Activated CD4-positive, alpha-beta T cell treated with anti-CD3 and anti-CD28 coated beads, Interleukin-10, Interleukin-2, amounts not matched to agents 100 ng/mL and 50 ng/mL, durations not matched to agents 16 hours and 8 hours (primary cell): ENCODE data around the gene RNPEPL1.

Experiments used
- DNase-seq: peaks from one replicate; pipeline ENCODE4 v3.0.0-alpha.2; 2020

RNPEPL1 gene

DNA sequence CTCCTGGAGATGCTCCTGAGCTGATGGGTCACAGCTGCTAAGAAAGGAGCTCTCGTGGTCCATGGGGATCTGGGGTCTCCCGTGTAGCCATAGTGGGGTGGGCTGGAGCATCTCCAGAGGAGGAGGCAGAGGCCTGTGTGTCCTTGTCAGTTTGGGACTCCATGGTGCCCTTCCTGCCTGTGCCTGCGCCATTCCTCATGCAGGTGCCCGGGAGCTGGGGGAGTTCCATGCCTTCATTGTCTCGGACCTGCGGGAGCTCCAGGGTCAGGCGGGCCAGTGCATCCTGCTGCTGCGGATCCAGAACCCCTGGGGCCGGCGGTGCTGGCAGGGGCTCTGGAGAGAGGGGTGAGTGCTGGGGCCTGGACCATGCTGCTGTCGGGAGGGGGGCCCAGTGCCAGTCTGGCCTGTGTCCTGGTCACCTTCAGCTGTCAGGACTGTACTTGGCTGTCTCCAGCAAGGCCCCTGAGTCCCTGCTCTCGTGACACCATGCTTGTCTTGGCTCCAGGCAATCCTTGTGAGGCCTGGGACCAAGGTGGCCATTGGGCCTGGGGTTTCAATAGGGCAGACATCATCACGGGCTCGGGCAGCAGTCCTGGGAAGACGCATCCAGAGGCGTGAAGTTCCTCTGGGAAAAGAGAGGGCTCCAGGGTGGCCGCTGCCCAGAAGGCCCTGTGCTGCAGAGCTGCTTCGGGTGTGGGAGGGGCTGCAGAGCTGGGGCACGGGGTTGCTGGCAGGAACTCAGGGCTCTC is 25.6 kb downstream of the RNPEPL1 start:
- no peak for DNase-seq

DNA sequence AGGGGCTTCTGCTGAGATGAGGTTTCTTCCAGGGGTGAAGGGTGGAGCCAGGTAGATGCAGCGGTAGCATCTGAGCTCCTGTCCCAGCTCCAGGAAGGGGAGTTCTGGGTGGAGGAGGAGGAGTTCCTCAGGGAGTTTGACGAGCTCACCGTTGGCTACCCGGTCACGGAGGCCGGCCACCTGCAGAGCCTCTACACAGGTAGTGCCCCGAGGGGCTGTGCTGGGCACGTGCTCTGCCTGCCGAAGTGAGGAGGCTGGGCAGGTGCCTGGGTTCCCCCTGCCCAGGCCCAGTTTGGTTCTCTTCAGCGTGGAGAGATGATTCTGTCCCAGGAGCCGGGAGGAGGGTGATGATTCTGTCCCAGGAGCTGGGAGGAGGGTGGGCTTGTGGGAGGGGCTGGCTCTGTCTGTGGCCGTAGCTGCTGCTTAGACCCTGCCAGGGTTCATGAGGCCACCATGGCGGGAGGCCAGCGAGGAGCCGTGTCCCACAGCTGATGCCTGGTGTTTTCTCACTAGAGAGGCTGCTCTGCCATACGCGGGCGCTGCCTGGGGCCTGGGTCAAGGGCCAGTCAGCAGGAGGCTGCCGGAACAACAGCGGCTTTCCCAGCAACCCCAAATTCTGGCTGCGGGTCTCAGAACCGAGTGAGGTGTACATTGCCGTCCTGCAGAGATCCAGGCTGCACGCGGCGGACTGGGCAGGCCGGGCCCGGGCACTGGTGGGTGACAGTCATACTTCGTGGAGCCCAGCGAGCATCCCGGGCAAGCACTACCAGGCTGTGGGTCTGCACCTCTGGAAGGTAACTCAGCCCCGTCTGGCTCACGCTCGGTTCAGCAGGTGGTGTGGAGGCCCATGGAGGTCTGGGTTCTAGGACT is 26.5 kb downstream of the RNPEPL1 start:
- DNase-seq, result no peak

DNA sequence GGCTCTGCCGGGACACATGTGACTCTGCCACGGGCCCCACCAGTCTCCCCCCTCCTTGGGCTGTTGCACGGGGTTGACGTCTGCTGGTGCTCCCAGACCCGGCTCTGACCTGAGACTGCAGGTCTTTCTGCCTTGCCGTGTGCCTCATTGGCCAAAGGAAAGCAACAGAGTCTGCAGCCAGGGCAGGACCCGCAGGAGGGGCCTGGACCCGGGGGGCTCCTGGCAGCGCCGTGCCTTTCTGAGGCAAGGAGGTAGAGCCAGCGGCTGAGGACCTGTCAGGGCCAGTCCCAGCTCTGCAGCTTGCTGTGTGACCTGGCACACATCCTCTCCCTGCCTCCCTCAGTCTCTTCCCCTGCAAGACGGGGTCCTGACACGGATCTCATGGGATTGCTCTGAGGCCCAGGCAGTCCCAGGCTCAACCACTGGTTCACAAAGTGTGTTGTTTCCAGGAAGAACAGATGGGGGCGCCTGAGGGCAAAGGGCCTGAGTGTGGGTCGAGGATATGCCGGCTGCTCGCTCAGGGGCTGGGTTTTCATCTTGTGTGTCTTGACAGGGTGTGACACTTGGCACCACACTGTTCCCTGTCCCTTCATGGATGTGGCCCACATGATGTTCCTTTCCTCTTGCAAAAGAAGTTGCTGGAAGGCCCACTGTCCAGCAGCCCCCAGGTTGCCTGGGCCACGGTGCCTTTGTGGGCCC is 27.2 kb downstream of the RNPEPL1 start:
- peak; percentile 58 for DNase-seq

DNA sequence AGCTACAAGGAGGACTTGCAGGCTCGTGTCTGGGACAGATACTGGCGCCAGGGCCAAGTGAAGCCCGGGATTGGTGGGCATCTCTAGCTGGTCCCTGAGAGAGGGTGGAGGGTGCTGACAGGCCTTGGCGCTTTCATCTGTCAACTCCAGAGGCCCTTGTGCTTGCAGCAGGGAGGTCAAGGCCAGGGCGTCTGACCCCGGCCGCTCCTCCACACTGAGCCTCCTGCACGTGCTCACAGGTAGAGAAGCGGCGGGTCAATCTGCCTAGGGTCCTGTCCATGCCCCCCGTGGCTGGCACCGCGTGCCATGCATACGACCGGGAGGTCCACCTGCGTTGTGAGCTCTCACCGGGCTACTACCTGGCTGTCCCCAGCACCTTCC is 27.8 kb downstream of the RNPEPL1 start:
- no peak for DNase-seq

DNA sequence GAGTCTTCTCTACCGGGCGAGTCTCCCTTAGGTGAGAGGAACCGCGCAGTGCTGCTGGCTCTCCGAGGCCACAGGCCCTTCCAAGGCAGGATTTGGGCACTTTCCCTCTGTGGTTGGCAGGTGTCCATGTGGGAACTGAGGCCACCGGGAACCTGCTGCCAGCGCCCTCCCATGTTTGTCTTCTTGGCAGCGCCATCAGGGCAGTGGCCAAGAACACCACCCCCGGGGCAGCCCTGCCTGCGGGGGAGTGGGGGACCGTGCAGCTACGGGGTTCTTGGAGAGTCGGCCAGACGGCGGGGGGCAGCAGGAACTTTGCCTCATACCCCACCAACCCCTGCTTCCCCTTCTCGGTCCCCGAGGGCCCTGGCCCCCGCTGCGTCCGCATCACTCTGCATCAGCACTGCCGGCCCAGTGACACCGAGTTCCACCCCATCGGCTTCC is 28.2 kb downstream of the RNPEPL1 start:
- no peak for DNase-seq

DNA sequence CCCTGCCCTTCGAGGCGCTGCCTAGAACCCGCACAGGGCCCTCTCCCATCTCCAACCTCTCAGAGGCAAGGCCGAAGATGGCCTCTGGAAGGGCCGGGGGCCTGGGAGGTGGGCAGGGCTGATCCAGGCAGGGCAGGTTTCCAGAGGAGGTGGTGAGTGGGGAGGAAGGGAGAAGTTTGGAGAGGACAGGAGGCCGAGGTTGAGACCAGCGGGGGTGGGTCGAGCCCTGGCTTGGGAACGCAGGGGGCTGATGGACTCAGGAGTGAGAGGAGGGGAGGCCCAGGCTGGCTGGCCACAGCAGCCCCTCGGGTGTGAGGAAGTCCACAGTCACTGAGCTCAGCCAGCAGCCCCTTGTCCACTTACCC is 28.8 kb downstream of the RNPEPL1 start:
- DNase-seq, result no peak

DNA sequence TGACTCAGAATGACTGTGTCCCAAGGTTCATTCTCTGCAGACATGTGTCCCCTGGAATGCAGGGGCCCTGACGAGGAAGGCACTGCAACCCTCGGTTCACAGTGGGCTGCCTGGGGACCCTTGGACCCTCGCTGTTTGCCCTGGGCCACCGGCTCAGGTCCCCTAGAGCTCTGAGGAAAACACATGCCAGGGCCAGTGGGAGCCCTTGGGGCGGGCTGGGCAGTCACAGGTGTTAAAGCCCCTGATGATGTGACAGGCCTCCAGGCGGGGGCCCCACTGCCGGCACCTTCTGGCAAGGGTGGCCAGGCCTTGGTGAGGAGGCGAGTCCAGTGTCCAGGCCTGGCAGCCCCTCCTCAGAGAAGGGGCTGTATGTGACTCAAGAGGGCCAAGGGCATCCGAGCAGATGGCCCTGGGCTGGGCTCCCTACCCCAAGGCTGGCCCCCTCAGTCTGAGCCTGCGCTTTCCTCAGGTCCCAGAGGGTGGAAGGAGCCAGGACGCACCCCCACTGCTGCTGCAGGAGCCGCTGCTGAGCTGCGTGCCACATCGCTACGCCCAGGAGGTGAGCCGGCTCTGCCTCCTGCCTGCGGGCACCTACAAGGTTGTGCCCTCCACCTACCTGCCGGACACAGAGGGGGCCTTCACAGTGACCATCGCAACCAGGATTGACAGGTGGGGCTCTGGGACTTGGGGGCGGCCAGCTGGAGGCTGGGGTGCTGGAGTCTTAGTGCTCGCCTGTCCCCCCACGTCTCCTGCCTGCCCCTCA is 29.3 kb downstream of the RNPEPL1 start:
- no peak for DNase-seq

DNA sequence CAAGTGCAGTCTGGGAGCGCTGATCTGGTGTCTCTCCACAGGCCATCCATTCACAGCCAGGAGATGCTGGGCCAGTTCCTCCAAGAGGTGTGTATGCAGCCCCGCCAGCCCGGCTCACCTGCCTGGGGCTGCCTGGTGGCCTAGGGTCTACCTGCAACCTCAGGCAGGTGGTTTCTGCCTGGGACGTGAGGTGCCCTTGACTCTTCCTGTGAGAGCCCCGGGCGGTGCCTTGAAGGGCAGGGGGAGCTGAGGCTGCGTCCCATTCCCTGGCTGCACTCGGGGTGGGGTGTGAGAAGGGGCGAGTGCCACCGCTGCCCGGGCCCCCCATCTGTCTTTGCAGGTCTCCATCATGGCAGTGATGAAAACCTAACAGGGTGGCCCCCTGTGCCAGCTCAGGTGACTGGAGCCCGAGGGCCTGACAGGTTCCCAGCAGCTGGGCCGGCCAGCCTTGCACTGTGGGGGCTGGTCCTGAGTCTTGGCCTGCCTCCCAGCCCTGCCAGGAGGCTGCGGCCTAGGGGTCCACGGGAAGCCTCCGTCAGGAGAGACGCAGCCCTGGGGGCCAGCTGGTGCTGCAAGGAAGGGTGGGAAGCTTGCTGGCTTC is 30.1 kb downstream of the RNPEPL1 start:
- DNase-seq, result no peak

DNA sequence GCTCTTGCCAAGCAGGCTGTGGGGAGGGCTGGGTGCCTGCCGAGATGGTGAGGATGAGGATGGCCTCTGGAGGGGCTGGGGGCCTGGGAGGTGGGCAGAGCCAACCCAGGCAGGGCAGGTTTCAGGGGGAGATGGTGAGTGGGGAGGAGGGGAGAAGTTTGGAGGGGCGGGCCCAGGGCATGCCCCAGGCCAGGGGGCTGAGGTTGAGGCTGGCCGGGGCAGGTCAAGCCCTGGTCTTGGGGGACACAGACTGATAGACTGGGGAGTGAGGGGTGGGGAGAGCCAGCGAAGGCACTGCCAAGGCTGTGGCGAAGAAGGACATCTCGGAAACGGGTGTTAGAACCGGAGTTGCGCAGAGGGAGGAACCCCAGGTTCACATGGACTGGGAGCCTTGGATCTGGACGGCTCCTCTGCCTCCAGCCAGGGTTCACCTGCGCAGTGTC is 30.9 kb downstream of the RNPEPL1 start:
- DNase-seq, result no peak

DNA sequence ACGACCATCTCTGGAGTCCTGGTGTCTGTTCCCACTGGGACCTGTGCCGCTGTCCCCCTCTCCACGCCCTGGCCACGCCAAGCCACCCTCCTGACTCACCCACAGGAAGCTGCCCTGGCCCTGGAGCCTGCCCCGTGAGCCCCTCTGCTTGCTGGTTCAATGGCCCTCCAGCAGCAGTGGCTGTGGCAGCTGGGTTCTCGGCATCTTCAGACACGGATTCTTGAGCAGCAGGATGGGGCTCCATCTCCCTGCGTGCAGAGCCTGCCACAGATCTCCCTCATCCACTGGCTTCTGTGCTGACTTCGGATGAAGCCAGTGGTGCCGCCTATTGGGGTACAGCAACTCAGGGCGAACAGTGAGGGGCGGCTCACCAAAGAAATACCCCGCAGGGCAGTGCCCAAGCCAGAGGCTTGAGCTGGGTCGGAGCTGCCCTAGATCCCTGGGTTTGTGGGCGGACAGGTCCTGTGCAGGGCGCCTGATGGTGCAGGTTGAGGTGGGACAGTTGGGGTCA is 32.2 kb downstream of the RNPEPL1 start:
- no peak for DNase-seq

DNA sequence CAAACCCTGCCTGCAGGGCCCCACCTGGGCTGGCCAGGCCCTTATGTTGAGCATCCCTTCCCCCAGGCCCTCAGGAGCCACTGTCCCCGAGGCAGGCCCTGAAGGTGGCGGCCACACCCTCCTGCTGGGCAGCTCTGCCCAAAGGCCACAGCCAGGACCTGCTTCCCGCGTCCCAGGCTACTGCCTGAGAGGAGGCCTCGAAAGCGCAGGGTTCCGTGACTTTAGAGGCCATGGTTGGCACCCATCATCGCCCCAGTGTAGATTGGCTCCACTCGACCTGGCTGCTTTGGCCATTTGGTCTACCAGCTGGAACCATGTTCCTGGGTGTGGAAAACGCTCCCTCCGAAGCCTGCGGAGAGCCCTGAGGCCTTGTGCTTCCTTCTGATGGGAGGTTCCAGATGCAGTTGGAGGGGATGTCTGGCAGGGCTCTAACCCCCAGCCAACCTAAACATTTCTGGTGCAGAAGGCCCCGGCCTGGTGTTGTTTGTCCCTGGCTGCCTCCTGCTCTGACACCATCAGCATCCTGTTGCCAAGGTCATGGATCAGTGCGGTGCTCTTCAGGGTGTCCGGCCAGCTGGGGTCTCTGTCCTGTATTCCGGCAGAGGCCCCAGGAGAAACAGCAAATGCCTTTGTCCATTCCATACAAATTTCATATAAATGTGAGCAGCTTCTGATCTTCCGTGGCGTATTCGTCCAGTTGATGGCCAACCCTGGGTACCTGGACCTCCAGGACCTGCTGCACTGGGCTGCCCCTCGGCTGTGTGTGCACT is 33.0 kb downstream of the RNPEPL1 start:
- no peak for DNase-seq

DNA sequence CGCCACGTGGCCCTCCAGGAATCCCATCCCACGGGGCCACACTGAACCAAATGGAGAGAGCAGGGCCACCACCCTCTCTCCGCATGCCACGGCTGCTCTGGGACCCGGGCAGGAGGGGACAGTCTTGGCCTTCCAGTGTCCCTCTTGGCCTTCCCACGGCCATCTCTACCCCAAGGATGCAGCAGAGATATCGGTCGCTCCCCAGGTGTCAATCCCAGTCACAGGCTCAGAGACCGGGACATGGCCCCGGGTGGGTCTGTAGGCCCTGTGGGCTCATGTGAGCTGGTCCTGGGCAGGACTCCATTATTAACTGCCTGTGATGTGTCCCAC is 33.5 kb downstream of the RNPEPL1 start:
- no peak for DNase-seq

DNA sequence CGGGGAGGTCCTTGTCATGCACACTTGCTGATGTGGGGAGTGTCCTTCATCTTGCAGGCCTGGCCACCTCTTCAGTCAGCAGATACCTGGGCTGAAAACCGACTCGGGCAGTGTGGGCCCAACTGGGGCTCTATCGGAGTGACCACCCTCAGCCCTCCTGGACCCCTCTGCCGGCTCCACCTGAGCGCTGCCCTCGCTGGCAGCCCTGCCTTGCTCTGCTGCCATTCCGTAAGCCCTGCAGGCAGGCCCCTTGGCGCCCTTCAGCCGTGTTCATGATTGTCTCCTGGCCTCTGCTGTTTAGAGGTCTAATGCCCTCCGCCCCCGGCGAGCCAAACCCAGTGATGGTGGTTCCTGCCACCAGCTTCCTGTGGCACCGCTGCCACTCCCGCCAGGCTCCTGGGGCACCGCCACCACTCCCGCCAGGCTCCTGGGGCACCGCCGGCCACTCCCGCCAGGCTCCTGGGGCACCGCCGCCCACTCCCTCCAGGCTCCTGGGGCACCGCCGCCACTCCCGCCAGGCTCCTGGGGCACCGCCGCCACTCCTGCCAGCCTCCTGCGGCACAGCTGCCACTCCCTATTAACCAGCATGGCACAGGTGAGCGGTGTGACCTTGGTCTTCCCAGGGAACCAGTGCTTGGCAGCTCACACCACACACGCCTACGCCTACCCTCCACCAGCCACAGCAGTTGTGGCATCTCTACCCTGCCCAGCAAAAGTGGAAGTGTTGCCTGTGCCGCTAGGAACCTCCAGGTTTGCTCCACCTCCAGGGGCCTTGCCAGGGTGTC is 34.2 kb downstream of the RNPEPL1 start:
- no peak for DNase-seq

DNA sequence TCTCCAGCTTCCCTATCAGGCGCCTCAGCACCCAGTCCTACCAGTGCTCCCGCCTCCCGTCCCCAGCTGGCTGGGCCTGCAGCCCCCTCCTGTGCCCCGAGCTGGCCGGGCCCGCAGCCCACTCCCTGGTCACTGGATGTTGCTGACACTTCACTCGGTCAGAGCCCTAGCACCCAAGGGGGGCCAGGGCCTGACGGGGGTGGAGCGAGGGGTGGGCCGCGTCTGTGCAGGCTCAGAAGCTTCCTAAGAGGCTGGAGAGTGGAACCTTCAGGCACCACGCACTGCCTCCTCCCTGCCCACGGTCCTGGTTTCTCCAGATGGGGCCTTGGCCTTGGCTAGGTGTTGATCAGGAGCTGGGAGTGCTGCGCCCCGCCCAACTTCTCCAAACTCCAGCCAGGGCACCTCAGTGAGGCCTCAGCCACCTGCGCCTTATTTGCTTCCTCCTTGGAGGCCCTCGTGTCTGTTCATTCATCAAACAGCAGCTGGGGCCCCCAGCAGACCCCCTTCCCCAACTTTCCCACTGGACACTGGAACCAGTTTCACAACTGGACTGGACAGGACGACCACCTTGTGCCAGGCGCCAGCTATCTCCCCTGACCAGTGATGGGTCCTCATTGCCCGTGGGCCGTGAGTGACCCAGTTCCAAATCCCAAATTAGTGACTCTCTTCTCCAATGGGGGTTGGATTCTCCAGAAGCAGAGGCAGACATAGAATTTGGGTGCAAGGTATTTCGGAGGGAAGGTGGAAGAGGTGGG is 35.0 kb downstream of the RNPEPL1 start:
- no peak for DNase-seq

DNA sequence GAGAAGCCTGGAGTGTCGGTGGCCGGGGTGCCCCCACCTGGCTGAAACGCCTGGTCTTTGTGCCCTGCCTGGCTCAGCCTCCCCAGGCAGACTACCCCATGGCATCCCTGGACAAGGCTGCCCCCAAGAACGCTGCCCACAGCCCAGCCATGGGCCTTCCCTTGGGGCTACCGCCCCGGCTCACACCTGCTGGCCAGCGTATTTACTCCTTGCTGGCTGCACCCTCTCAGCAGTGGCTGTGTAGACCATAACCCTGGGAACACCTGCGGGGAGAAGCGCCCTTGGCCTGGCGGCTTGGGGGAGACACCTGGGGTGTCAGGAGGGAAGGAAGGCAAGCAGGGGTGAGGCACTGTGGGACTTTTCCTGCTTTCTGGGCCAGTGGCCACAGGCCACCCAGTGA is 35.6 kb downstream of the RNPEPL1 start:
- DNase-seq, result no peak

DNA sequence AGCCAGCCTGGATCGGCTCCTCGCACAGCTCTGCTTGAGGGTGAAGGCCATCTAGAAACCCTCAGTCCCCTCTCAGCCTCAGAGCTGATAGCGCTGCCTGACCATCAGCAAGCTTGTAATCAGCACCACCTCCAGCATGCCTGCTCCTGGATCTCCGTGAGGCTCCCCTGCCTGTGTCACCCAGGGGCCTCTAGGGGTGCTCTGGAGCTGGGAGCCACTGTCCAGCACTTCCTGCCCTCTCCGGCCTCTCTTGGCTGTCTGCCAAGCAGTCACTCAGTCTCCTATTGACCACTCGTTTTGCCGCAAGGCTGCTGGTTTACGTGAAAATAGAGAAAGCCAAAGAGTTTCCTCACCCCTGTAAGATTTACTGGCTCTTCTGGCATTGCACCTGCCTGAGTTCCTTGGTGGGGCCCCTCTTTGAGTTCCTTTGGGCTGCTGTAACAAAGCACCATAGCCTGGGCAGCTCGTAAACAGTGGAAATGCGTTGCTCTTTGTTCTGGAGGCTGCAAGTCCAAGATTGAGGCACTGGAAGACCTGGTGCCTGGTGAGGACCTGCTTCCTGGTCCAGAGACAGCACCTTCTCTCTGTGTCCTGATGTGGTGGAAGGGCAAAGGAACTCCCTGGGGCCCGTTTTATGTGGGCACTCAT is 36.1 kb downstream of the RNPEPL1 start:
- no peak for DNase-seq

DNA sequence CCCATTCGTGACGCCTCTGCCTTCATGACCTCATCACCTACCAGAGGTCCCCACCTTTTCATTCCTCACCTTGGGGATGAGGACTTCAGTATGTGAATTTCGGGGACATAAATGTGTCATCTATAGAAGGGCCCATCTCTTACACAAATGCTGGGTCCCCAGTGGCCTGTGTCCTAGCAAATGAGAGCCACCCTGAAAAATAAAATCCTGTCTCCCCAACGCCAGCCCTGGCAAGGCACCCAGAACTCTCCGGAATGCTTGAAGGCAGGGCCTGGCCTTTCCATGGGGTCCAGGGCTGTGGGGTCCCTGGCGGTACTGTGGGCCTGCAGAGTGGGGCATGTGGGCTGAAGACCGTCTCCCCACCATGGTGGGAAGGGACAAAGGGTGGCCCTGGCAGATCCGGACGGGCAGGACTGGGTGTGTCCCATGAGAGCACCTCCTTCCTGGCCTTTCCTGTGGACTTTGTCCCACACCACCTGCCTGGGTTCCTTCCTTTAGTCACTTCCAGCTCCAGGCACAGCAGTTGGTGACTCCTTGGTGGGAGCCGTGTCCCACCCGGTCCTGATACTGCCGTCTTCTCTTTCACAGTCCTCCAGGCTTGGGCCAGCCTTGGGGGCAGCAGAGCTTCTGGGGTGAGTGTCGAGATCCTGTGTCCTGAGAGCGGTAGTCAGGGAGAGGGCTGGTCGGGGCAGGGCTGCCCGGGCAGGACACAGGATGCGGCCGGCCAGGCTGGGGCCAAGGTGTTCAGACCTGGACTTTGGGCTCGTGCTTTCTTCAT is 36.8 kb downstream of the RNPEPL1 start:
- DNase-seq, result no peak
